HG03097 (cell line): ENCODE measurements around the gene GNPAT.
"Not testable (repeated sequence)": the region's sequence is repeated elsewhere in the genome, so short reads cannot be mapped to it uniquely, and the experiment has no call there.

Source experiments
- ATAC-seq: cut with Tn5 transposase; IDR thresholded peaks from one replicate; pipeline ENCODE4 v1.9.1; 2021; ENCODE audit not compliant: unreplicated experiment, low FRiP score

Gene GNPAT

GRCh38 chr1:231212301-231212700 lies 28.7 kb upstream of the GNPAT start:
- not testable (repeated sequence) for ATAC-seq

GRCh38 chr1:231213831-231214573 lies 27.0 kb upstream of the GNPAT start:
- ATAC-seq: no peak

GRCh38 chr1:231214918-231215680 lies 25.9 kb upstream of the GNPAT start:
- no peak for ATAC-seq

- no peak for ATAC-seq
These were observed 25.2 kb upstream of the GNPAT start for GRCh38 chr1:231215681-231216385.

GRCh38 chr1:231216498-231216897 lies 24.5 kb upstream of the GNPAT start:
- no peak for ATAC-seq

- ATAC-seq: no peak
These were observed 24.0 kb upstream of the GNPAT start for GRCh38 chr1:231217056-231217455.

GRCh38 chr1:231218078-231218477 lies 22.9 kb upstream of the GNPAT start:
- ATAC-seq: no peak

GRCh38 chr1:231219422-231220401 lies 21.3 kb upstream of the GNPAT start:
- no peak for ATAC-seq

- ATAC-seq: no peak
These were observed 20.2 kb upstream of the GNPAT start for GRCh38 chr1:231220801-231221200.

DNA sequence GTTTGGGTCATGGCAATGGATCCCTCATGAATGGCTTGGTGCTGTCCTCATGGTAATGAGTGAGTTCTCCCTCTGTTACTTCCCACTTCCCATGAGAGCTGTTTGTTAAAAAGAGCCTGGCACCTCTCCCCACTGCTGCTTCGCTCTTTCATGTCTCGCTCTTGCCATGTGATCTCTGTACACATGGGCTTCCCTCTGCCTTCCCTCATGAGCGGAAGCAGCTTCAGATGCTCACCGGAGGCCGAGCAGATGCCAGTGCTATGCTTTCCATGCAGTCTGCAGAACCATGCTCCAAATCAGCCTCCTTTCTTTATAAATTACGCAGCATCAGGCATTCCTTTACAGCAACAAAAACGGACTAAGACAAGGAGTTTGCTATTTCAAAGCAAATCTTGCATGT lies 14.9 kb upstream of the GNPAT start:
- ATAC-seq: no peak

GRCh38 chr1:231231511-231231910 lies 9.5 kb upstream of the GNPAT start:
- no peak for ATAC-seq

DNA sequence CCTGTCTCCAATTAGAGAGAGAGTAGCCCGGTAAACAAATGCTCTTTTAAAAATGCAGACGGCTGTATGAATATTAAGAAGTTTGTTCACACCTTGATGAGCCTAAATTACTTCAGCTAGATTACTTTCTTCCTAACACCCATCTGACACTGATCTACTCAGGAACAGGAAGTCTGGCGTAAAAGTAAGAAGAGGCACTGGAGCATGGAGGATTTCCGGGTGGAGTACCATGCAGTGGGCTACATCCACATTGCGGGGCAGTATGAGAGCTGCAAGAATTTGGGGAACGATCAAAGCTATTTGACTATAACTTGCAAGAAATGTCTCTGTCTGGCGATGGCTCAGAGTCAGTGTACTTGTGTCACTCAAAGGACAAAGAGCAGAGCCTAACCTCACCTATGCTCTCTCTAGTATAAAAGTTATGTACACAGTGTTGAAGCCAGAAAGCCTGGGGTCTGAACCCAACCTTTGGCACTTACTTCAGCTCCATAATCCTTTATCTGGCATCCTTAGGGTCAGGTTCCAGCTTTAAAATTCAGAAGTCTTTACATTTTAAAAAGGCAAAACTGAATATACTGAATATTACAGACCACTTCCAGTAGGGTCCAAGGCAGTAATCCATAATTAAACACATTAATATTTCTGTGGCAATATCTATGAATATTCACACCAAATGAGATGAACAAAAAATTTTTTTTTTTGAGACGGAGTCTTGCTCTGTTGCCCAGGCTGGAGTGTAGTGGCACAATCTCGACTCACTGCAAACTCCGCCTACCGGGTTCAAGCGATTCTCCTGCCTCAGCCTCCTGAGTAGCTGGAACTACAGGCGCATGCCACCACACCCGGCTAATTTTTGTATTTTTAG lies 7.9 kb upstream of the GNPAT start:
- no peak for ATAC-seq

GRCh38 chr1:231233735-231234417 lies 7.1 kb upstream of the GNPAT start:
- no peak for ATAC-seq

DNA sequence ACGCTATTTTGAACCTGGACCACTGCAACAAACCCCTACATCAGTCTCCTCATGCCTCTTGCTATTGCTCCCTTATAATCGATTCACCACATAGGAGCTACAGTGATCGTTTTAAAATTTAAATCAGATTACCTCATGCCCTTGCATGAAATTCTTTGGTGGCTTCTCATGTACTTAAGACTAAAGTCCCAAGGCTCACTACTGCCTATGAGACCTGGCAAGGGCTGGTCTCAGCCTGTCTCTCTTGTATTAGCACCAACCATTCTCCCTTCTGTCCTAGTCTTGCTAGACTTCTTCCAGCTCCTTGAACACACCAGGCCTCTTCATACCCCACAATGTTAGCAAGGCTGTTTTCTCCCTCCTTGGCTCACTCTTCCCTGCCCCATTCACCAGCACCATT lies 6.5 kb upstream of the GNPAT start:
- no peak for ATAC-seq

DNA sequence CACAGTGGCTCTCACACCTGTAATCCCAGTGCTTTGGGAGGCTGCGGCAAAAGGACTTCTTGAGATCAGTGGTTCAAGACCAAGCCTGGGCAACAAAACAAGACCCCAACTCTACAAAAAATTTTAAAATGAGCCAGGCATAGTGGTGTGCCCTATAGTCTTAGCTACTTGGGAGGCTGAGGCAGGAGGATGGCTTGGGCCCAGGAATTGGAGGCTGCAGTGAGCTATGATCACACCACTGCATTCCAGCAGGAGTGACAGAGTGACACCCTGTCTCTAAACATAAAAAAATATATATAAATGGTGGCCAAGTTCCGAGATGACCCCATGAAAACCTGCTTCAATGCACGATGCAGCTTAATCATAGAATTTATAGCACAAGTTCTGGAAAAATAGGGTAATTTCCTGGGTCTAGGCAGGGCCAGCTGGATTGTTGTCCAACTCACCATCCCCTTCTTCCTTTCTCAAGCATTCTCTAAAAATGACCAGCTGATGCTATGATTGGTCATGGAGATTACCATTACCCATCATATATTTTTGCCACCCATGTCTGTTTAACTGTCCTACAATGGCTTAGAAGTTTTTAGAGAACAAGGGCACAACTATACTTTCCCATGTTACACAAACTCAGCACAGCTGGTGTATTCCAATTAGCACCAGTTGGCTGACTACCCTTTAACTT lies 5.3 kb upstream of the GNPAT start:
- ATAC-seq: no peak

DNA sequence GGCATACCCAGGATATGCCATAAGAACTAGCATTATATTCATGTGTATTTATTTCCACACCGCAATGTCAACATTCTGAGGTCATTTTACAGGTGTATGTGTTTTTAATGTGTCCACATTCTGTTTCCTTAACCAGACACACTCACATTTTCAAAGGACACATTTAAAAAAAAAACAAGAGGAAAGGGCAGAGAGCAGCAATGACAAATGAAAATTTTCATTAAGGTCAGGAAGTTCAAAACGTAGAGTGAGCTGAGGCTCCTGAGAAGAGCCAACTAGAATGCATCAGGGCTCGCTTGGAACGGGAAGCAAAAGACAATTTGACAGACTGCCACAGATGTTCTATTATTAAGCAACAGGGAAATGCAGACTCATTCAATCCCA lies 4.8 kb upstream of the GNPAT start:
- no peak for ATAC-seq

- ATAC-seq: no peak
These were observed 4.1 kb upstream of the GNPAT start for GRCh38 chr1:231236938-231237337.

- ATAC-seq: no peak
These were observed 2.7 kb upstream of the GNPAT start for GRCh38 chr1:231238298-231238697.
